ENCODE measurements around the gene SEMA6D.

DNA sequence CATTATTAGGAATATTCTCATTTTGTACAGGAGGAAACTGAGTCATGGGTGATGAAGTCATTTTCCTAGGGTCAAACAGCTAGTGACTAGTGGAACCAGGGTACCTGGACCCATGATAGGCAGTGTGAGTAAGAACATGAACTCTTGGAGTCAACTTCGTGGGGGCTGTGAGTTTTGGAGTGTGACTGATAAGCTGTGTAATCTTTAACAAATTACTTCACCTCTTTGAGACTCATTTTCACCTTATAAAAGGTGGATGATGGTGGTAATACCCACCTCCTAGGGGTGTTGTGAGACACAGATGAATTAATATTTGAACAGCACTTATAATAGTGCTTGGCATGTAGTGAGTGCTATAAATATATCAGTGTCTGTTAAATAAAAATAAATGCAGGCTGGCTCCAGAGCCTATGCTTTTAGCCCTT lies 9.1 kb downstream of the SEMA6D start:
- TF ChIP-seq POLR2A (IDR thresholded peaks at IDR 0.05; ENCODE audit: low read depth, low read length): no peak
- TF ChIP-seq, protein P1, sequence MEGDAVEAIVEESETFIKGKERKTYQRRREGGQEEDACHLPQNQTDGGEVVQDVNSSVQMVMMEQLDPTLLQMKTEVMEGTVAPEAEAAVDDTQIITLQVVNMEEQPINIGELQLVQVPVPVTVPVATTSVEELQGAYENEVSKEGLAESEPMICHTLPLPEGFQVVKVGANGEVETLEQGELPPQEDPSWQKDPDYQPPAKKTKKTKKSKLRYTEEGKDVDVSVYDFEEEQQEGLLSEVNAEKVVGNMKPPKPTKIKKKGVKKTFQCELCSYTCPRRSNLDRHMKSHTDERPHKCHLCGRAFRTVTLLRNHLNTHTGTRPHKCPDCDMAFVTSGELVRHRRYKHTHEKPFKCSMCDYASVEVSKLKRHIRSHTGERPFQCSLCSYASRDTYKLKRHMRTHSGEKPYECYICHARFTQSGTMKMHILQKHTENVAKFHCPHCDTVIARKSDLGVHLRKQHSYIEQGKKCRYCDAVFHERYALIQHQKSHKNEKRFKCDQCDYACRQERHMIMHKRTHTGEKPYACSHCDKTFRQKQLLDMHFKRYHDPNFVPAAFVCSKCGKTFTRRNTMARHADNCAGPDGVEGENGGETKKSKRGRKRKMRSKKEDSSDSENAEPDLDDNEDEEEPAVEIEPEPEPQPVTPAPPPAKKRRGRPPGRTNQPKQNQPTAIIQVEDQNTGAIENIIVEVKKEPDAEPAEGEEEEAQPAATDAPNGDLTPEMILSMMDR (IDR thresholded peaks at IDR 0.05; ENCODE audit: extremely low read depth in 1 of 2, insufficient read depth in 1 of 2, low read depth in 1 of 2, low read length in 2 of 2): no peak

Data from endothelial cell of umbilical vein (primary cell).